Suprapubic skin (tissue), 4 donors: Measurements from ENCODE around the gene EPB41L5. TPM values are rescaled to one million over a fixed set of nuclear protein-coding genes. Genes with fewer than 3 reads are reported as not detected.
"Not testable (repeated sequence)": the region's sequence is repeated elsewhere in the genome, so short reads cannot be mapped to it uniquely, and the experiment has no call there.

Experiments
- DNase-seq, 2 donors: peaks; one replicate each; pipeline ENCODE4 v3.0.0-alpha.2; 2019; ENCODE audit warnings: low spot score in 2 of 2
- H3K27ac ChIP-seq: fragments of 200-600 bp; sonication (generic); one replicate; pipeline ENCODE4 v1.5.1; 2019
- H3K27me3 ChIP-seq: fragments of 200-600 bp; sonication (generic); one replicate; pipeline ENCODE4 v1.5.1; 2019
- H3K36me3 ChIP-seq: fragments of 200-600 bp; sonication (generic); one replicate; pipeline ENCODE4 v1.5.1; 2019
- H3K4me1 ChIP-seq: fragments of 200-600 bp; sonication (generic); one replicate; pipeline ENCODE4 v1.5.1; 2019
- H3K4me3 ChIP-seq: fragments of 200-600 bp; sonication (generic); one replicate; pipeline ENCODE4 v1.5.1; 2019; ENCODE audit warnings: mild to moderate bottlenecking
- H3K9me3 ChIP-seq: fragments of 200-600 bp; sonication (generic); one replicate; pipeline ENCODE4 v1.5.1; 2019
- CTCF ChIP-seq, 2 donors: fragments of 200-600 bp in 1 of 2; fragments of 450-650 bp in 1 of 2; sonication (generic) in 1 of 2; IDR thresholded peaks; one replicate each; pipeline ENCODE4 v1.5.1; 2016 to 2019; ENCODE audit warnings: antibody characterized with exemption in 2 of 2, mild to moderate bottlenecking in 1 of 2, moderate library complexity in 1 of 2
- EP300 ChIP-seq: sonication (generic); formaldehyde crosslinking; IDR thresholded peaks from one replicate; pipeline ENCODE4 v1.6.1; 2017; ENCODE audit warnings: antibody characterized with exemption
- POLR2A ChIP-seq, 2 donors: fragments of 450-650 bp; IDR thresholded peaks; one replicate each; pipeline ENCODE4 v1.6.1; 2017; ENCODE audit warnings: antibody characterized with exemption in 2 of 2, mild to moderate bottlenecking in 2 of 2, moderate library complexity in 2 of 2
- POLR2AphosphoS5 ChIP-seq, 3 donors: sonication (generic); formaldehyde crosslinking; IDR thresholded peaks; one replicate each; pipeline ENCODE4 v1.6.1; 2017; ENCODE audit warnings: antibody characterized with exemption in 3 of 3
- WGBS: methylation state at CpG from one replicate; pipeline ENCODE4 v1.1.5; 2018; 5-methylcytosine and 5-hydroxymethylcytosine counted together
- total RNA-seq, 4 donors: library from RNA; depleted of rRNA; stranded (reverse); fragments of >200 nt; gene quantifications; one replicate each; pipeline ENCODE4 v1.1.0, GENCODE V29; 2016

The EPB41L5 gene
- total RNA-seq, 4 donors from 2014 or later: 19.5 to 34.6 (median 31.0) TPM

GRCh38 chr2:120118471-120118870, 105.6 kb downstream of the EPB41L5 start:
- 97% methylated on average over 4 of the region's 4 CpGs for WGBS
- H3K4me1 ChIP-seq: no peaks in the 10 kb centered on the region

DNA sequence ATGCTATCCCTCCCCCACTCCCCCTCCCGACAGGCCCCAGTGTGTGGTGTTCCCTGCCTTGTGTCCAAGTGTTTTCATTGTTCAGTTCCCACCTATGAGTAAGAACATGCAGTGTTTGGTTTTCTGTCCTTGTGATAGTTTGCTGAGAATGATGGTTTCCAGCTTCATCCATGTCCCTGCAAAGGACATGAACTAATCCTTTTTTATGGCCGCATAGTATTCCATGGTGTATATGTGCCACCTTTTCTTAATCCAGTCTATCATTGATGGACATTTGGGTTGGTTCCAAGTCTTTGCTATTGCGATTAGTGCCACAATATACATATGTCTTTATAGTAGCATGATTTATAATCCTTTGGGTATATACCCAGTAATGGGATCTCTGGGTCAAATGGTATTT, 108.5 kb downstream of the EPB41L5 start:
- WGBS: 100% methylated on average over 3 of the region's 3 CpGs
- H3K27ac ChIP-seq, H3K36me3 ChIP-seq, H3K27me3 ChIP-seq, H3K9me3 ChIP-seq, DNase-seq, H3K4me3 ChIP-seq, H3K4me1 ChIP-seq: not testable (repeated sequence)

More at GRCh38 chr2:120118471-120118870, 105.6 kb downstream of the EPB41L5 start:
- Histone ChIP-seq H3K27ac (no peak overlapping the region), H3K9me3 (no peaks in the 10 kb centered on the region), H3K27me3 (no peaks in the 10 kb centered on the region), H3K36me3 (no peaks in the 10 kb centered on the region), H3K4me3 (no peak overlapping the region)
- DNase-seq: no peak
- TF ChIP-seq POLR2A (IDR thresholded peaks at IDR 0.05) (no peak), EP300 (no peak), POLR2AphosphoS5 (IDR thresholded peaks at IDR 0.05) (no peak), CTCF (IDR thresholded peaks at IDR 0.05) (no peak)

DNA sequence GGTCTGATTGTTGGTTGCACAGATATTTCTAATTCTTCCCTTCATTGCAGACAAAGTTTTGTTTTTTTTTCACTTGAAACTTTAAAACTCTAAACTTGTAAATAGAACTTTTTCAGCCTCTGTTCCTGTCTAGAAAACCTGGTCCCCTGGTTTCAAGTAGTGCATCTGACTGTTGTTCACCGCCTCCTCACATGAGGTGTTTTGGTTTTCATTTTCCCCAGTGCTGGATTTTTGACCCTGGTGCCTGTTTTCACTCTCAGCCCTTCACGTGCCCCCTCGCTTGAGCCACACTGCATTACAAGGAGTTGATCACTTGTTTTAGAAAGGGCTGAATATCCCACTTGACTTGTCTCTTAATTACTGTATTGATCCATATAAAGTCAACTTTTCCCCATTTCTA, 110.2 kb downstream of the EPB41L5 start:
- 92% methylated on average over 3 of the region's 3 CpGs for WGBS
- Histone ChIP-seq H3K27me3 (no peaks in the 10 kb centered on the region), H3K36me3 (no peaks in the 10 kb centered on the region), H3K4me3 (no peak overlapping the region), H3K4me1 (no peaks in the 10 kb centered on the region), H3K9me3 (no peaks in the 10 kb centered on the region), H3K27ac (no peak overlapping the region)
- TF ChIP-seq EP300 (no peak), POLR2A (IDR thresholded peaks at IDR 0.05) (no peak), CTCF (IDR thresholded peaks at IDR 0.05) (no peak), POLR2AphosphoS5 (IDR thresholded peaks at IDR 0.05) (no peak)
- DNase-seq: no peak

- DNase-seq: no peak
- no peak overlapping the region for H3K27ac ChIP-seq
- TF ChIP-seq POLR2AphosphoS5 (IDR thresholded peaks at IDR 0.05): no peak
- TF ChIP-seq CTCF (IDR thresholded peaks at IDR 0.05): no peak
- no peak for TF ChIP-seq POLR2A (IDR thresholded peaks at IDR 0.05)
- no peak for TF ChIP-seq EP300
- H3K9me3 ChIP-seq: no peaks in the 10 kb centered on the region
- WGBS: 89% methylated on average over 3 of the region's 3 CpGs
- no peaks in the 10 kb centered on the region for H3K36me3 ChIP-seq
- no peaks in the 10 kb centered on the region for H3K4me1 ChIP-seq
- H3K27me3 ChIP-seq: no peaks in the 10 kb centered on the region
- no peak overlapping the region for H3K4me3 ChIP-seq
Observed at GRCh38 chr2:120125195-120125594, 112.3 kb downstream of the EPB41L5 start.

DNA sequence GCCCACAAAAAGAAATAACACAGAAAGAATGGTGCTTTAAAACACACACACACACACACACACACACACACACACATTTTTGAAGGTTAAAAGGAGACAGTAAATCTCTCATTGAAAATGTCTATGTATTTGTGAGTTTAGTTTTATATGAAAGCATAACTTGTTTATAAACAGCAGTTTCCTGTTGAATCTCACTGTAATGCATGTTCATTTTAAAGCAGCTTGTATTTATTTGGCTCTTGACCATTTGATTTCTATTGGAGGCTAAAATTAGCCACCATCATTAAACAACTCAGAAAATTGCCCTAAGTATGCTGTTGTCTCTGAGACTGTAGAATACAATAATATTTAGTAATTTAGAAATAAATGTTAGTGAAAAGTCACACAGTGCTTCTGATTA, 115.3 kb downstream of the EPB41L5 start:
- no peak for TF ChIP-seq POLR2A (IDR thresholded peaks at IDR 0.05)
- no peak for TF ChIP-seq EP300
- no peak for TF ChIP-seq POLR2AphosphoS5 (IDR thresholded peaks at IDR 0.05)
- TF ChIP-seq CTCF (IDR thresholded peaks at IDR 0.05): no peak

GRCh38 chr2:120132190-120132589, 119.3 kb downstream of the EPB41L5 start:
- Histone ChIP-seq H3K27me3 (no peaks in the 10 kb centered on the region), H3K9me3 (no peaks in the 10 kb centered on the region), H3K27ac (no peak overlapping the region), H3K36me3 (peaks cover 6% of the 10 kb centered on the region), H3K4me1 (no peaks in the 10 kb centered on the region), H3K4me3 (no peak overlapping the region)
- WGBS: 94% methylated on average over 5 of the region's 5 CpGs
- TF ChIP-seq EP300 (no peak), CTCF (IDR thresholded peaks at IDR 0.05) (no peak)
- DNase-seq: no peak

More for the DNA sequence above, 115.3 kb downstream of the EPB41L5 start:
- Histone ChIP-seq H3K9me3 (no peaks in the 10 kb centered on the region), H3K4me1 (no peaks in the 10 kb centered on the region), H3K27me3 (no peaks in the 10 kb centered on the region), H3K36me3 (no peaks in the 10 kb centered on the region), H3K27ac (no peak overlapping the region), H3K4me3 (no peak overlapping the region)
- no peak for DNase-seq
